HG03558 (cell line): ENCODE results near the gene CADM2.
"Not testable (repeated sequence)": the region's sequence is repeated elsewhere in the genome, so short reads cannot be mapped to it uniquely, and the experiment has no call there.

Experiments used
- ATAC-seq: cut with Tn5 transposase; IDR thresholded peaks from one replicate; pipeline ENCODE4 v1.9.1; 2021; ENCODE audit warnings: moderate number of reproducible peaks; ENCODE audit not compliant: unreplicated experiment; ENCODE audit errors: extremely low read depth

Gene CADM2

DNA sequence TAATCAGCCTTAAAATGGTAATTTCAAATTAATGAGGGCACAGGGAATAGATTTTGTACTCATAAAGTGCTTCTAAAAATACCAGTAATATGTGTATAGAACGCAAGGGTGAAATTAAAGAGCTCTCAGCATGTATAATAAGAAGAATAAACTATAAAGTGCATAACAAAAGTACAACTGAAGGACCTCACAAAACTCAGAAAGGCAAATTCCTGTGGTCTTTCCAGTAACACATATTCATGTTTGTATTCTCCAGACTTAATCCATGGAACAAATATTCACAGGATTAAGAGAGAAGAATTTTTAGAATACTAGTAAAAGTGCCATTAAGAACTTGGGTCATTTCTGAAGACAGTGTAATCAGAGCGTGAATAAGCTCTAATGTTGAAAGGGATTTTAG, 646.3 kb downstream of the CADM2 start:
- no peak for ATAC-seq

DNA sequence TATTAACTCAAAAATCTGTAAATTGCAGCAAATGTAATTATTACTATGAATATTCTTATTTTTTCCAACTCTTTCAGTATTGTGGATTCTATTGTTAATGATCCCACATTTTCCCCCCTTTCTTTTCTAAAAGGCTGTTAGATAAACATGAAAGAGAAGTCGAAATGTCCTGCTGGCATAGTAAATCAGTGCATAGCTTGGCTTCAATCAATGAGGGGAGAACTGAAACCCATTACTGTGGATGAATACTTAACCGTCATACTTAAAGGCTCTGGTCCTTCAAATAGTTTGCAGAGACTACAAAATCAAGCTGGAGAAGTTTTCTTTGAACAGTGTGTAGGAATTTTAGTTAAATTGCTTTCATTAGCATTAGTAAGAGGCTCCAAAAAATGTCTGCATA, 667.9 kb downstream of the CADM2 start:
- no peak for ATAC-seq

DNA sequence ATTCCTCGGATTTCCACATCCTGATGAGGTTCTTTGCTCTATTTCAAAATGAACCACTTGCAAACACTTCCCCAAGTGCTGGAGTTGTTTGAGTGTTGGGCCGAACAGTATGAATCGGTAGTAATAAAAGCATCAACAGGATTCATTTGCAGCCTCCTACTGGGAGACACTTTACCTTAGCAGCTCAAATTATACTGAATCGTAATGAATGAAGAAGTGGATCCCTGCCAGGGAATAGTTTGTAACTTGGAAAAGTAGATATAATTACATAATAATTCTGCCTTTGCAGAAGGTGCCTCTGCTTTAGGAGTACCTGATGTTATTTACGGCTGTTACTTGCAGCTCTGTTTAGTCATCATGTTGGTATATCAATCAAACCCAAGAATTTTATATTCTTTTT, 669.1 kb downstream of the CADM2 start:
- ATAC-seq = no peak

DNA sequence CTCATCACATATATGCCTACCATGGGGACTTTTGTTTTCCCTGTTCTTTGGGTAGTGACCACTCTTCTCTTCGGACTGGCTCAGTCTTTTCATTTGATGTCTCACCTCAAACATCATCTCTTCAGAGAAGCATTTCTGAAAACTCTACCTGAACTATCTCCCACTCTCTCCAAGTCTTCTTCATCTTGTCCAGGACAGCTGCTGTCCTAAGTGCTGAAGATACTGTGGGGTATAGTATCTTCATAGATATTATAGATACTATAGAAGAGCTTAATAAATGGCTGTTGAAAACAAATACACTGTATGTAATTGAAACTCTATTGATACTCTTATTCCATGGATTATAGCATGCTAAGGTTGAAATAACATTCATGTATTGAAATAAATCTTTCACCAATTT, 672.3 kb downstream of the CADM2 start:
- ATAC-seq = no peak

DNA sequence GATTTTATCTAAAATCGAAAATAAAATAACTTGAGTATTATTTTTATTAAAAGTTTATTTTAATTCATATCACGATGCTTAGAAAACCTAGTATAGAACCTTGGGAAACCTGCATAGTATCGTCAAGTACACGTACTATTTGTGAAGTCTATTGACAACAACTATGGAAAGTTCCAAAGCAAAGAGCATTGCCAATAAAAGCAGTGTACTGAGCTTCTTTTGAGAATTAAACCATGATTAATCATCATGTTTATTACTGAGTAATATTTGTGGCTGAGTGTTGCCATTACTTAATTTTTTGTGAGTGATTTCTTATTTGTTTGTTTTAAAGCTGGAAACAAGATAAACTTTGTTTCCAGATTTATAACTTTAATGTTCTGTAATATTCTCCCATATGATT, 674.1 kb downstream of the CADM2 start:
- ATAC-seq = no peak

DNA sequence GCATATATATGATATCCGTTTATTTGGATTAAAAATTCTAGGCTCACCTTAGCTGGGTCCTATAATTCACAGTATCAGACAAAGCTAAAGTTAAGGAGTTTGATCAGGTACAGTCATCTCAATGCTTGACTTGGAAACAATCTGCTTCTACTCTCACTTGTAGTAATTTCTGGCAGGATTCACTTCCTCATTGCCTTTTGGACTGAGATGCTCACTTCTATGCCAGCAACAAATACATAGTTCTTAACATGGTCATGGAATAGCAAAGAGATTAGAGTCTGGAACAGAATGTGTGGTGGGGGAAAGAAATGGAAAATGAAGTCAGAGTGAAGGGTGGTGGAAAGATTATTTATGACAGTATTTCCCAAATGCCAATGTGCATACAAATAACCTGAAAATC, 693.6 kb downstream of the CADM2 start:
- no peak for ATAC-seq

DNA sequence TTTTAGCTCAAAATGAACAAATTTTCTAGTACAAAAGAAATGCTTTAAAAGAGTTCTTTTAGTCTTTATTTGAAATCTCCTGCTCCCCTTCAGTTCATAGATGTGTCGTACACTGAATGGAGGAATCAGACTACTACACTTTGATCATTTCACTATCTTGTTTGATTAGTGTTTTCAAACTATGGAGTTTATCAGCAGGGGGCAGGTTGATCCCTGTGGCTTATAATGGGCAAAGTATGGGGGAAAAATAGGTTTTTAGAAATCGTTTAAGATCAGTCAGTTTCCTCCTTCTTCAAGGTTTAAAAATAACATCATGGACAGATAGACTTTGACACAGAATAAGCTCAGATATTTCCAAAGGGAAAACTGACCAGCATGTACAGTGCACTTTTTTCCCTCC, 701.7 kb downstream of the CADM2 start:
- ATAC-seq = no peak

DNA sequence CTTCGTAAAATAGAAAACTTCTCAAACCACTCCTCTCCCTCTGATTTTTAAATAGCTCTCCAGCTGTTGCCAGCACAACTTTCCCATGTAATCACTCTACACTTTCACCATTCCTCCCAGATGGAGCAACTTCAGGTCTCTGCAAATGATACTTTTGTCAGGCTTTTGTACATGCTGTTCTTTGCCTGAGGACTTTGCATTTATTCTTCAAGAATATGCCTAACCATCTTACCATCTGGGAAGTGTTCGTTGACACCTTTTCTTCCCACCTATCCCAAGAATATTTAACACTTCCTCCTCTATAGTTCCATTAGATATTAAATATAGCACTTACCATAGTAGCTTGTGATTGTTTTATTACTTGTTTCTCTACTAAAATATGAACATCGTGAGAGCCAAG, 703.7 kb downstream of the CADM2 start:
- ATAC-seq = no peak

DNA sequence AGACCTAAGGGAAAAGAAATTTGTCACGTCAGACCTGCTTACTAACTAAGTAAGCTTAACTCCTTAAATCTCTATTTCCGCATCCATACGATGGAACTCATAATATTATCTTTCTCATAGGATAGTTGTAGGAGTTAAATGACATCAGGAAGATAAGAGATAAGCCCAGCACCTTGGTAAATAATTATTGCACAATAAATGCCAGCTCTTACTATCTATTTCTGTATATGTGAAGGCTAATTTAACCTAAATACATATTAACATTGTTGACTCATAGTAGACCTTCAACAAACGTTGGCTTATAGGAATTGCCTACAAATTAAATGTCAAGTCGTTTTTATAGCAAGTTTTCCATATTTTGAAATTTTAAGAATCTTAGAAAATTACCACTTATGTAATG, 709.0 kb downstream of the CADM2 start:
- no peak for ATAC-seq

DNA sequence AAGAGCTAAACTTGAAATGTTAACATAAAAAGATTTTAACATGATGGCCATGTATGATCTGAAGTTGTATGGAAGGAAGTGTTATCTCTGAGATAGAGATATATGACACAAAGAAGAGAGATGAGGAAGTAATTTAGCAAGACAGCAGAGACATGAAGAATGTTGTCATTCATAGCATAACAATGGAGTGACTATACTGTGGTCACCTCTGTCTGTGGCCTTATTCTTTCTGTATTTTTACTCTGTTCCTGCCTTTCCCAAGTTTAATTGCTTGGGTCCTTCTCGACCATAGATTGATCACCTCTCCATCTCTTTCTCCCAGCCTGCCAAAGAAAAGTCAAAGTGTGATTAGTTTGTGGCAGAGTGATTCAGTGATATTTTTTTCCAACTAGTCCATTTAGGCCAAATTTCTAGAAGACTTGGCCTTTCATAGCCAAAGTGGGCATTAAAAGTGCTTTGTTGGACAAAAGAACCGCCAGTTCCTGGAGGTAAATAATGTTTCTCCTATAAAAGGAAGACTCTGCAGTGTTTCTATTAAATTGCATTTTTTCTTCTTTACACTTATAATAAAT, 711.9 kb downstream of the CADM2 start:
- no peak for ATAC-seq

DNA sequence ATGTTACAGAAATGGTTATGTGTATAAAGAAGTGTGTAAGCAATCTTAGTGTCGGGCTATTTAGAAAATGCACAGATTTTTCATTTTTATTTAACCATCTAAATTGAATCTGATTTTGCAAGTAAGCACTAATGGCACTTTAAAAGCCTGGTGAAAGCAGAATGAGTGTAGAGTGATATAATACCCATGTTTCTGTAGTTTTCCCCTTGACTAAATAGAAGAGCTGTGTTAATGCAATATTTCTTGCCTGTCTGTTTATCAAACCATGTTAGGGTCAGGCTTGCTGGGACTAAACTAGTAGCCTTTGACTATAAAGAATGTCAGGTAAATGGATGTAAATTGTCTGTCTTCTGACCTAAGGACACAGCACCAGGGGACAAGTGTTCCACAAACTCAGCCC, 714.0 kb downstream of the CADM2 start:
- ATAC-seq = no peak

DNA sequence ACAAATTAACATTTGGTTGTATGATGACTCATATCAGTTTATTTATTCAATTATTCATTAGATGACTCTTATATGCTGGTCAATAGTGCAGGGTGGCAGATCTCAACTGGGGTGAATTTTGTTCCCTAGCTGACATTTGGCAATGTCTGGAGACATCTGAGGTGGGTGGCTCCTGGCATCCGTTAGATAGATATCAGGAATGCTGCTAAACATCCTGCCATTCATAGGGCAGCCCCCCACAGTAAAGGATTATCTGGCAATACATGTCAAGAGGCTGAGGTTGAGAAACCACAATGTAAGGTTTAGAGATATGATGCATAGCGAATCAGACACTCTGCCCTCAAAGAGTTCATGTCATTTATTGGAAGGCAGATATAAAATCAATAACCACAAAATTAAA, 719.9 kb downstream of the CADM2 start:
- no peak for ATAC-seq

DNA sequence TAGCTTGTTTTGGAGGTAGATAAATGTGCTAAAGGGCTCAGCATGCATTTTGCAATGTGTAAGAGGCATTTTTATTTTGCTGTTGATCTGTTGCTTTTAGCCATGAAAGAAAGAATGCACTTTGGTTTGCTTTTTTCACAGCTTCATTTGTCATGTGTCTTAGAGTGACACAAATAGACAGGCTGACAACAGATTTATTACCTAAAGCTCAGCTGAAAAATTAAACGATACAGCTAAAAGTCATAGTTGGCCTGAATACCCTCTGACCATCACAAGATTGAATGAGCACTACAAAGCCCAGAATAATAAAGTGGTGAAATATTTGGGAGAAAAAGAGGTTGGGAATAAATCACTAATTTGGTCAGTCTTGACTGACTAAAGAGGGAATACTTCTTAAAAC, 723.1 kb downstream of the CADM2 start:
- ATAC-seq = no peak

DNA sequence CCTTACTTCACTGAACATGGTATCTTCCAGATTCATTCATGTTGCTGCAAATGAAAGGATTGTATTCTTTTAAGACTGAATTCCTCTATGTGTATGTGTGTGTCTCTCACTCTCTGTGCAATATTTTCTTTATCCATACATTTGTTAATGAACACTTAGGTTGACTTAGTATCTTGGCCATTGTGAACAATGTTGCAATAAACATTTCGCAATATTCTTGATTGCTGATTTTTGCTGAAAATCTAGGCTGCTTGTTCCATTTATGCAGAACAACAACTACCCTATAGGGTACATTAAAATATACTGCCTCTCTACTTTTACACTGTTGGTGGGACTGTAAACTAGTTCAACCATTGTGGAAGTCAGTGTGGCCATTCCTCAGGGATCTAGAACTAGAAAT, 732.4 kb downstream of the CADM2 start:
- ATAC-seq = no peak

DNA sequence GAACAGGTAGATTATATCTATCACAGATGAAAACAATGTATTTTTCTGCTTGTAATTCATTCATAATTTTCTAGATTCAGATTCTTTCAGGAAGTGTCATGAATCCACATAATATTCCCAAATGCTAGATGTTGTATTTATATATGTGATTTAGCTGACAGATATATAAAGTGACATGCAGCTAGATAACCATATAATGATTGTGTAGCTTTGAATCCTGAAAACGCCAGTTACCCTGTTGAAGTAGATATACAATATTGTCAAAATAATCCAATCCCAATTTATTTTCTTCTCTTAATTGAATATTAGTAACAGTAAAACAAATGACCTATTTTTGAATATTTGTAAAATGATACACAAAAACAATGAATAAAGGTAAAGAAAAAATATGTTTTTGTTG, 738.4 kb downstream of the CADM2 start:
- ATAC-seq = no peak

DNA sequence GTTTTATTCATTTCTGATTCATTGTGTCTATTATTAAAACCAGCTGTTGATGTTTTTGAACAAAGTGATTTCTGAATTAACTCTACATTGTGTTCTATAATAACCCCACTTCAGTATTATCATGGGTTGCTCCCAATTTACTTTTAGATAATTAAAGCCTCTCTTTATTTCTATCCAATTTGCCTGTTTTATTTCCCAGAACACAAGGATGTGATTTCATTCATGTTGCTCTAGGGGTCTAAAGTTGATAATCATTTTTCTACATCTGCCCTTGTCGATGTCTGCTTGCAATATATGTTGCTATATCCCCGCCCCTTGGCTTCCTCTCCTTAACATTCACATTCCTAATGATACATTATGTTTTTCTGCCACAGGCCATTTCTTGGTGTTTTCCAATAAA, 747.3 kb downstream of the CADM2 start:
- ATAC-seq = no peak

DNA sequence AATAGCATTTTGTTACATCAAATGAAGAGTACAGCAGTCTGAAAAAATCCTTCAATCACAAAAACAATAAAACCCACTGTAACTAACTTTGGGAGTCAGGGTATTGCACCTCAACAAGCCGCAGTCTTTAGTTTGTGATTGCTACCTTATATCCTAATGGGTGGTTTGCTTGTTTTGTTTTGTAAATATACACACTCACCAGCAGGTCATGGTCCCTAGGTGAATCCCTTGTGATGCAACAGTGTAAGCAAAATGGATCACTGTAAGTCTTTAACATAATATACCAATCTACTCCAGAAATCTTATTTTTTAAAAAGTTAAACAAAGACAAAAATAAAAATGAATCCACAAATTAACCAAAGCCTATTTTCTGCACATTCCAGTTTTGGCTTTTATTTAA, 749.5 kb downstream of the CADM2 start:
- ATAC-seq = not testable (repeated sequence)

DNA sequence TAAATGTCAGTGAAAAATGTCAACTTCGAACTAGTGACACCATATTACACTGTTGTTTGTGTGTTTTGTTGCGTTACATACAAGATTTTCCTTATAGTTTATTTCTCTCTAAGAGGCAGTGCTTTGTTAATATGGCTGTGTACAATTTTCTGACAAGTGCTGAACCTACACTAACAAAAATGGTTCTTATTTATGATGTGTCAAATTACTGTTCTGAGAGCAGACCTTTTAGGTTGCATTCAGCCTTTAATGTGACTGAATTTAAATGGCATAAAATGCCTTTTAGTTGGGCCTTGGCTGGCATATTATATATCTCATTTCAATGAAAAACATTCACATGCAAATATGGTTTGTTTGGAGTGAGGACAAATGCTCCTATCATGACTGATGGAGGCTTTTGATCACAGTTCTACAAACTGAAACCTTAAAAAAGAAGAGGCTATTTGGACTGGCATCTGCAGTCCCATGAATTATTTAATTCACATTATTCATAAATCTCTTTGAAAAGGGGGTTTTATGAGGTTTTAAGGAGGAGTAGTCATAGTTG, 750.6 kb downstream of the CADM2 start:
- no peak for ATAC-seq

DNA sequence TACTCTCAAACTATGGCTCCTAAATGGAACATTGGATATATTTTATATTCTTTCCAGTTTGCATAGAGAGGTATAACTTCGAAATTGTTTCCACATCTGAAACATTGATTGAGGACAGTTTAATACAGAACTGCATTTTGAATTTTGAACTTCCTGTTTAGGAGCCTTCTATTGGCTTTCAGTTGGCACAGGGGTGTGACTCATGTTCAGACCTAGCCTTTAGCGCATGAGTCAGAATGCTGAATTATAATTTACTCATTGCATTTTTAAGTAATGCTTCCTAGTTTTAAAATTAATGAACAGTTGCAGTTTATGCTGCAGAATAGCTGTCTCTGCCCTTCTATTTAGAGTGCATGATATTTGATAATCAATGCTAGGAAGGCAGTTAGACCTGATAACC, 751.7 kb downstream of the CADM2 start:
- ATAC-seq = no peak

DNA sequence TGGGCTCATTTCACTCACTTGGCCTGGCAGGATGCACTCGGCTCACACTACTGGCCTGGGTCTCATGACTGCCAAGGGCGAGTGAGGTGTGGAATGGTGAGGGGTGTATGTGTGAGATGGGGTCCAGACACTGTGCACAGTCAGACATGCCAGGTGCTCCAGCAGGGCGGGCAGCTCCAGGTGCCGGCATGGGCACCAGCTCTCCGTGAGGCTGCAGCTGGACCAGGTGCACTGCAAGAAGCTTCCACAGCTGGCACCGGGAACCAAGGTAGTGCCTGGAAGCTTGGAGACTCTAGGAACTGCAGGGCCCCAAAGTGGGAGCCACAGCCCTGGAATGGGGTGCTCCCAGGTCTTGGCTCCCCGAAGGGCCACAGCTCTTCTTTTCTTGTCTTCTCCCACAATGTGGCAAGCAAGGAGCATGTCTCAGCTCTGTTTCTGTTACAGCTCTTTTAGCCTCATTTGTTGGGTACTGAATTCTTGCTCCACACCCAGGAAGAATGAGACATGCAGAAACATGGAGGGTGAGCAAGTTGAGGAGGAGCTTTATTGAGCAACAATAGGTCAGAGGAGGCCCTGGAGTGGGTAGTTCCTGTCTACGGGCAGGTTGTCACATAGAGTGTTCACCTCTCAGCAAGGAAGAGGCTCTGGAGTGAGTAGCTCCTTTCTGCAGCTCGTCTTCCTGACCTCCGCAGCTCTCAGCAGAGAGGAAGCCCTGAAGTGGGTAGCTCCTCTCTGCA, 762.8 kb downstream of the CADM2 start:
- ATAC-seq = no peak

DNA sequence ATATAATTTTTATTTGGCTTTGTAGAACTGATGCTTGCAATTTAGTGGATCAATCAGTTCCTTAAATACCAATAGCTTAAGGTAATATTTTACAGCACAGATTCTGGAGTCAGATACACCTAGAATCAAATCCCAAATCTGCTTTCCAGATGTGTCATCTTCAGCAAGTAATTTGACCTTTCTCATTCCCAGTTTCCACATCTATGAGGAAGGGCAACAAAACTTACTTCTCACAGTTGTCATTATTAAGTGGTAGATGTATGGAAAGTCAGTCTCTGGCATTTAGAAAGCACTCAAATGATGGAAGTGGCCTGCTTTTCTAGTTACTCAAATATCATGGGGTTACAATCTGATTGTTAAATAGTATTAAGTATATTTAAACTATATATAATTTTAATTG, 767.0 kb downstream of the CADM2 start:
- ATAC-seq = no peak

DNA sequence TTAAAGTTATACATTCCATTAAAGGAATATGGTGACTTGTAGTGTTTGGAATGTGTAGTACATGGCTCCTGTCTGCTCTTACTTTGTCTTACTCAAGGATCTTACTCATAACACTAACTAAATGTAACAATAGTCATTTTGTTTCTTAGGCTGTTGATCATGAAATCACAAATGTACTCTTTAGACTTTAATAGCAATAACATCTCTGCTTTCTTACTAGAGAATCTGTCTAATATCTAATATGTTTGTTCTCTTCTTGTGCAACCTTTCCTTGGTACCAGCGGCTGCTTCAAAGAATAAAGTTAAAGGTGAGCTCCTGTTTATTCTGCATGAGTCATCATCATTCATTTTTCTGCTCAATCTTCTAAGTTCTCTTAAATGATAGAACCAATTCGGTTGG, 767.5 kb downstream of the CADM2 start:
- no peak for ATAC-seq
